Measurements from ENCODE around the gene C22orf23. TPM values are rescaled to one million over a fixed set of nuclear protein-coding genes. Genes with fewer than 3 reads are reported as not detected.

C22orf23 gene
- 0.09 and 0.22 TPM in 2 replicates for total RNA-seq

DNA sequence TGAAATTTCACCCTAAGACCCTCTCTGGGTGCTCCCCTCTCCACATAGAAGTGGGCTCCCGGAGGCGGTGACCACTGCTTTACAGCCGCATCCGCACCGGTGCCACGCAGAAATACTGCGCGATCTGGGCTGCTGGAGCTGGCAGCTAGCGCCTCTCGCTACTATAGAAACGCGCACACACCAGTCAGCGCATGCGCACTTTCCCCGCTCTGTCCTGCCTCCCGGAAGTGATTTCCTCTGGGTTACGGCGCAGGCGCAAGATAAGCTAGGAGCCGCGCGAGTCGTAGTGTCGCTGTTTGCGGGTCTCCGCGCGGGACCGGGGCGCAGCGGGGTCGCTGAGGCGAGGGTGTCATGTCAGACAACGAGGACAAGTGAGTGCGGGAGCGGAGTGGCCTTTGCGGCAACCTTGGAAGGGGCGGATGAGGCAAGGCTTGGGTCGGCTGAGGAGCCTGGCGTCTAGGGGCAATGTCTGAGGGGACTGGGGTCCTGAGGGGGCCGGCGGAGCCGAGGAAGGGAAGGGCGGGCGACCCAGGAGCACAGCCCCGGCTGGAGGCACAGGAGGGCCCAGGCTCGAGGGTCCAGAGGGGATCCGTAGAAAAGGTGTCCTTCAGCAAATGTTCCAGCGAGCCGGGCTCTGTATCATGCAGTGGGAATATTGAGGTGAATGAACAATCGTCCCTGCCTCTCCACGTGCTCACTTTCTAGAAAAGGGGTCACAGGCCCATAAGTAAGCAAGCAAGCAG lies at the start of gene C22orf23, which contains the start of gene POLR2F:
TSS of gene C22orf23 (minus strand) at position 165 of the 743 bp plus-strand sequence. CDS start 452 bp downstream, outside the sequence.
TSS of gene POLR2F (plus strand) at position 263 of the 743 bp plus-strand sequence. CDS start at position 352, 89 bp downstream.

DNA sequence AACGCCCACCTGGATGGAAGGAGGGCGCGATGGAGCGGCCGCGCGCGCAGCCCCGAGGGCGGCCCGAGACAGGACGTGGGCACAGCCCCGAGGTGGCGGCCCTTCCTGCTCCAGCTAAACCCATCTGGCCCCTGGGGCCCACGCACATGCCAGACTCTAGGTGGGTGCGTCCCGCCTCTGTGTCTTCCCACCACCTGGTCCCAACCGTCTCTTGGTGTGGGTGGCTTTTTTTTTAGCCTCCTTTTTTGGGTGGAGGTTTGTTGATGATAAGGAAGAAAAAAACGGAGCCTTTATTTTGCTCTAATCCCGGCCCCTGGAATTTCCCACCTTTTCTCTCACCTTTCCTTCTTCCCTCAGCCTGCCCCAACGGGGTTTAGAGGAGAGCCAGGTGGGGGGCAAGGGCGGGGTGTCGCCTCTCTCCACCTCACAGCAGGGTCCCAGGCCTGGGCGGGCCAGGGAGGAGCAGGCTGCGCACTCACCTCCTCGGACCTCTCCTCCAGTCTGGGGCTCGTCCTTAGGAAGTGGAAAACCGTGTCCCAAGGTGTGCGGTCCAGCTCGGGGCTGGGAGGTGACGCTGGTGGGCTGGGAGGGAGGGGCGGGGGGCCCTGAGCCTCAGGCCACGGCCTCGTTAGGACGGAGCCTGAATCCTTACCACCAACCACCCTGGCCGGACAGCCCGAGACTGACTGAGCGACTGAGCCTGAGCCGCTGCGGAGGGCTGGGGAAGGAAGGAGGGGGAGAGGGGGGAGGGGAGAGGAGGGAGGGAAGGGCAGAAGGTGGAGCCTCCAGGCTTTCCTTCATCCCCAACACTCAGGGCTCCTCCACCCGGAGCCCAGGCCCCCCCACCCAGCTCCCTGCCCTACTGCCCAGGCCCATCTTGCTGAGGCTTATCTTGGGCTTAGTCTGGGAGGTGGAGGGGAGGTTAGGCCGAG lies 30.7 kb upstream of the C22orf23 start, which contains the start of gene SOX10:
TSS of gene SOX10 (minus strand) at position 696 of the 932 bp plus-strand sequence. CDS start 771 bp downstream, outside the sequence.

DNA sequence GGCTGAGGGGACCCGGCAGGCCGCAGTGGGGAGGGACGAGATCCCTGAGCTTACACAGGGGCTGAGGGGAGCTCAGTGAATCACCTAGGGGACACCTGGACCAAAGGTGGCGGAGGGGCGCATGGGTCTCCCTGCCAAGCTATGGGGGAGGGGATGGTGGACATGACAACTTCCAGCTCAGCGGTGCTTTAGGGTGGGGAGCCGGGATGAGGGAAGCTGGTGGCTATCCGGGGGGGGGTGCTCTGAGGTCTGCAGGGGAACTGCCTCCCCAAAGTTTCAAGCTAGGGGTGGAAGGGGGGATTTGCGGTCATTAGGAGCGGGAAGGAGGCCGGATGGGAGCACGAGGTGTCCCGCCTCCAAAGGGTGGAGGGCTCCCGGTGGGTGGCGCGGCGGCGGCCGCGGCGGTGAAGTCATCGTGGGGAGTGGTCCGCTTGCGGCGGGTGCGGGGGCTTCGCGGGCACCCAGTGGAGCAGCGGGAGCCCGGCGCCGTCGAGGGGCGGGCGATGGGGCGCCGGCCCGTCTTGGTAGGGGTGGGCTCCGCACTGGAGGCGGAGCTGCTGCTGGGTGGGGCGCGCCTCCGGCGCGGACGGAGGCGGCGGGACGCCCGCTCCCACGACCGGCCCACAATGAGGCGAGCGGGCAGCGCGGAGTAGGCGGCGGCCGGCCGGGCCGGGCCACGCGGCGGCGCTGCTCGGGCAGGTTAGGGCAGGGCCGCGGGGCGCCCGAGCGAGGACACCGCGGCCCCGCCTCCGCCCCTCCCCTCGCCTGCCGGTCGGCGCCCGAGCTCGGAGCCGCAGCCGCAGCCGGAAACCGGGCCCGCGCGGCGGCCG lies 47.7 kb downstream of the C22orf23 start, which contains the start of gene MICALL1:
TSS of gene MICALL1 (plus strand) at position 764 of the 830 bp plus-strand sequence. CDS start 126 bp downstream, outside the sequence.

Other genes with a start within 250 kb of the C22orf23 start
- 11.9 and 13.5 TPM in 2 replicates for gene GCAT, start 145.7 kb downstream of the C22orf23 start, total RNA-seq
- gene GALR3, start 130.2 kb downstream of the C22orf23 start, total RNA-seq = 0.11 TPM in 1 of 2 replicates, not detected in the other
- gene ANKRD54, start 109.3 kb downstream of the C22orf23 start, total RNA-seq = 16.5 and 16.7 TPM in 2 replicates
- 400 and 450 TPM in 2 replicates for gene EIF3L, start 104.2 kb downstream of the C22orf23 start, total RNA-seq
- 26.3 and 29.0 TPM in 2 replicates for gene MICALL1, start 47.3 kb downstream of the C22orf23 start, total RNA-seq
- gene POLR2F, start 98 bp upstream of the C22orf23 start, total RNA-seq = 34.8 and 47.6 TPM in 2 replicates
- under 0.01 TPM in 1 of 2 replicates, not detected in the other for gene SOX10, start 31.0 kb upstream of the C22orf23 start, total RNA-seq
- gene PICK1, start 103.8 kb upstream of the C22orf23 start, total RNA-seq = 4.5 and 8.1 TPM in 2 replicates
- 0.09 and 0.11 TPM in 2 replicates for gene SLC16A8, start 130.6 kb upstream of the C22orf23 start, total RNA-seq
- 0.09 and 0.33 TPM in 2 replicates for gene BAIAP2L2, start 157.1 kb upstream of the C22orf23 start, total RNA-seq
- gene PLA2G6, start 228.2 kb upstream of the C22orf23 start, total RNA-seq = 4.0 and 4.5 TPM in 2 replicates
- gene MAFF, start 248.4 kb upstream of the C22orf23 start, total RNA-seq = 70.4 and 77.0 TPM in 2 replicates

Measured in dermis lymphatic vessel endothelial cell (primary cell).